Astrocyte (in vitro differentiated cells and primary cell): Measurements from ENCODE around the gene GSKIP. TPM values are rescaled to one million over a fixed set of nuclear protein-coding genes. Genes with fewer than 3 reads are reported as not detected.
A peak's percentile ranks its signal among the peaks of the same experiment; 100 is the strongest.

ENCODE experiments used
- DNase-seq: peaks from one replicate; pipeline ENCODE4 v3.0.0-alpha.2; 2010; ENCODE audit warnings: low read depth
- FAIRE-seq: peaks from 2 replicates; lab custom pipeline; 2011; peaks lifted over from hg19 to GRCh38; lab: Jason Lieb, UNC
- H2AFZ ChIP-seq: 2 replicates; pipeline ENCODE4 v1.6.0; 2012; ENCODE audit warnings: low read depth, low read length, inconsistent platforms
- H3K27ac ChIP-seq: 2 replicates; pipeline ENCODE4 v1.5.1; 2011; ENCODE audit warnings: low read depth, low read length, inconsistent platforms
- H3K27me3 ChIP-seq: 2 replicates; pipeline ENCODE4 v1.6.0; 2011; ENCODE audit warnings: low read length, inconsistent platforms; ENCODE audit not compliant: insufficient read depth
- H3K36me3 ChIP-seq: 2 replicates; pipeline ENCODE4 v1.5.1; 2011; ENCODE audit warnings: low read length, inconsistent platforms; ENCODE audit not compliant: insufficient read depth
- H3K4me1 ChIP-seq: 2 replicates; pipeline ENCODE4 v1.5.1; 2011; ENCODE audit warnings: low read length, inconsistent platforms; ENCODE audit not compliant: insufficient read depth
- H3K4me2 ChIP-seq: 2 replicates; pipeline ENCODE4 v1.6.0; 2012; ENCODE audit warnings: low read length, inconsistent platforms
- H3K4me3 ChIP-seq: 2 replicates; pipeline ENCODE4 v1.5.1; 2011; ENCODE audit warnings: low read depth, mild to moderate bottlenecking, low read length, inconsistent platforms; ENCODE audit not compliant: insufficient read depth
- H3K79me2 ChIP-seq: 2 replicates; pipeline ENCODE4 v1.6.0; 2012; ENCODE audit warnings: mild to moderate bottlenecking, low read length, inconsistent platforms; ENCODE audit not compliant: insufficient read depth
- H3K9ac ChIP-seq: 2 replicates; pipeline ENCODE4 v1.6.0; 2012; ENCODE audit warnings: mild to moderate bottlenecking, low read length, inconsistent platforms
- H3K9me3 ChIP-seq: 2 replicates; pipeline ENCODE4 v1.5.1; 2012; ENCODE audit warnings: low read depth, mild to moderate bottlenecking, low read length, inconsistent platforms; ENCODE audit not compliant: insufficient read depth
- H4K20me1 ChIP-seq: 2 replicates; pipeline ENCODE4 v1.6.0; 2012; ENCODE audit warnings: low read length, inconsistent platforms; ENCODE audit not compliant: insufficient read depth
- H3K27ac Mint-ChIP-seq: one replicate; pipeline ENCODE4 v1.8.0; 2021; ENCODE audit warnings: mild to moderate bottlenecking, mixed read lengths; ENCODE audit not compliant: unreplicated experiment
- H3K27me3 Mint-ChIP-seq: one replicate; pipeline ENCODE4 v1.8.0; 2021; ENCODE audit warnings: low read depth, mixed read lengths; ENCODE audit not compliant: unreplicated experiment
- H3K36me3 Mint-ChIP-seq: one replicate; pipeline ENCODE4 v1.8.0; 2021; ENCODE audit warnings: low read depth, mixed read lengths; ENCODE audit not compliant: unreplicated experiment
- H3K4me1 Mint-ChIP-seq: one replicate; pipeline ENCODE4 v1.8.0; 2021; ENCODE audit warnings: low read depth, mixed read lengths; ENCODE audit not compliant: unreplicated experiment
- H3K4me3 Mint-ChIP-seq: one replicate; pipeline ENCODE4 v1.8.0; 2021; ENCODE audit warnings: mild to moderate bottlenecking, moderate library complexity, mixed read lengths; ENCODE audit not compliant: unreplicated experiment
- H3K9me3 Mint-ChIP-seq: one replicate; pipeline ENCODE4 v1.8.0; 2021; ENCODE audit warnings: mild to moderate bottlenecking, mixed read lengths; ENCODE audit not compliant: unreplicated experiment
- EZH2 ChIP-seq: IDR thresholded peaks from 2 replicates; pipeline ENCODE4 v1.6.1; 2012; ENCODE audit warnings: mild to moderate bottlenecking, low read length, inconsistent platforms; ENCODE audit not compliant: insufficient read depth
- total RNA-seq: library from RNA; stranded (reverse); gene quantifications from 2 replicates; pipeline ENCODE4 v1.2.1, GENCODE V29; 2021
- TF ChIP-seq, protein P1 (sequence below): IDR thresholded peaks from 2 replicates; pipeline ENCODE4 v1.5.1; 2011; ENCODE audit warnings: low read depth, mild to moderate bottlenecking, inconsistent platforms, low read length, moderate library complexity; ENCODE audit not compliant: insufficient read depth

The GSKIP gene
- total RNA-seq, 1 donor from 2014 or later, result 22.7 TPM

DNA sequence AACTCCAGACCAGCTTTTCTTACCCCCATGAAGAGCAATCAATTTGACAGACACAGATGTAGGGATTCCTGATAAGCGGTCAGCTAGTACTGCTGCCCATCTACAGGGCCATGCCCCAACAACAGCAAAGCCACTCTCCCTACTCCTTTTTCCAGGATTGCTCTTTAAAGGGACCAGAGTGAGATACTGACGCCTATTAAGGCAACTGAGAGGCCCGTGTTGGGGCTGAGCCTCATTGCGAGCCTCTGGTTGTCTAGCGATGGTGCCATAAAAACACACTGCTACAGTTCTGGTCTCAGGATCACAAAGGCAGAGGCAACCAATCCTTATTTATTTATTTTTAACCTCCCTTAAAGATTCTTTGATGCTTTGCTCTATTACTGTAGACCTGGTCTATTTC, 59.7 kb downstream of the GSKIP start:
- Mint-ChIP-seq H3K4me3 (no peak overlapping the region), H3K27ac (no peak overlapping the region), H3K36me3 (no peaks in the 10 kb centered on the region), H3K4me1 (no peaks in the 10 kb centered on the region), H3K9me3 (peaks cover 2% of the 10 kb centered on the region), H3K27me3 (peaks cover 1% of the 10 kb centered on the region)
- DNase-seq (no peak), FAIRE-seq (no peak)
- no peaks in the 10 kb centered on the region for H3K36me3 ChIP-seq
- H3K27me3 ChIP-seq, result no peaks in the 10 kb centered on the region
- H3K9ac ChIP-seq, result no peak overlapping the region
- no peak overlapping the region for H3K4me3 ChIP-seq
- no peak overlapping the region for H3K27ac ChIP-seq
- no peaks in the 10 kb centered on the region for H3K9me3 ChIP-seq
- H4K20me1 ChIP-seq, result no peaks in the 10 kb centered on the region
- H3K4me2 ChIP-seq, result no peak overlapping the region
- no peaks in the 10 kb centered on the region for H3K79me2 ChIP-seq
- peaks cover 3% of the 10 kb centered on the region for H3K4me1 ChIP-seq
- TF ChIP-seq, protein P1, sequence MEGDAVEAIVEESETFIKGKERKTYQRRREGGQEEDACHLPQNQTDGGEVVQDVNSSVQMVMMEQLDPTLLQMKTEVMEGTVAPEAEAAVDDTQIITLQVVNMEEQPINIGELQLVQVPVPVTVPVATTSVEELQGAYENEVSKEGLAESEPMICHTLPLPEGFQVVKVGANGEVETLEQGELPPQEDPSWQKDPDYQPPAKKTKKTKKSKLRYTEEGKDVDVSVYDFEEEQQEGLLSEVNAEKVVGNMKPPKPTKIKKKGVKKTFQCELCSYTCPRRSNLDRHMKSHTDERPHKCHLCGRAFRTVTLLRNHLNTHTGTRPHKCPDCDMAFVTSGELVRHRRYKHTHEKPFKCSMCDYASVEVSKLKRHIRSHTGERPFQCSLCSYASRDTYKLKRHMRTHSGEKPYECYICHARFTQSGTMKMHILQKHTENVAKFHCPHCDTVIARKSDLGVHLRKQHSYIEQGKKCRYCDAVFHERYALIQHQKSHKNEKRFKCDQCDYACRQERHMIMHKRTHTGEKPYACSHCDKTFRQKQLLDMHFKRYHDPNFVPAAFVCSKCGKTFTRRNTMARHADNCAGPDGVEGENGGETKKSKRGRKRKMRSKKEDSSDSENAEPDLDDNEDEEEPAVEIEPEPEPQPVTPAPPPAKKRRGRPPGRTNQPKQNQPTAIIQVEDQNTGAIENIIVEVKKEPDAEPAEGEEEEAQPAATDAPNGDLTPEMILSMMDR, result no peak
- TF ChIP-seq EZH2, result no peak
- H2AFZ ChIP-seq, result no peak overlapping the region

DNA sequence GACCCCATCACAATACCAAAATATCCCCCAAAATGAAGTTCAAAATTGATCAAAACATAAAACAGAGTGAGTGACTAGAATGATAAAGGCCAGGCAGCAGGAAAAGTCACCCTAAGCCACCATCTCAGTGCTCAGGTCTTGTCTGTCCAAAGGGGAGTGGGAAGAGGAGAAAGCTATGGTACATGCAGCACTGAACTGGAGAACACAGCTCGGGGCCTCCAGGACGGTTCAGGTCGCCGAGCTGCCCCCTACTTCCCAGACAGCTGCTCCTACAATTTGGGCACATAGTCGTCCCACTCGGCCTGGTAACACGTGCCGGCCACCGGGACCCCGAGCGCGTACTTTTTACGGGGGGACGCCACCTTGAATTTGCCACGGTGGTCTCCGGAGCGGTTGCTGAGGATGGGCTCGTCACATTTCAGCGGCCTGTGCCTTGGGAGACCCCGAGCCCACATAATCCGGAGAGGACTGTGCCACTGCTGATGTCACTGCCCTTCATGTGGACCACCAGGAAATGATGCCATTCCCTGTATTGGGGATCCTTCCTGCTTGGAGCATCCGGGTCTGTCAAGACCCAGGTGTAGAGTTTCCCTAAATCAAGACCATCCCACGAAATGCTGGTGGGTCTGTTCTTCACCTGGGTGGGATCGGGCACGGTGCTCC, 60.3 kb downstream of the GSKIP start:
- DNase-seq, result no peak
- H3K9ac ChIP-seq, result peak overlapping the region; percentile 55
- no peaks in the 10 kb centered on the region for H3K4me1 Mint-ChIP-seq

DNA sequence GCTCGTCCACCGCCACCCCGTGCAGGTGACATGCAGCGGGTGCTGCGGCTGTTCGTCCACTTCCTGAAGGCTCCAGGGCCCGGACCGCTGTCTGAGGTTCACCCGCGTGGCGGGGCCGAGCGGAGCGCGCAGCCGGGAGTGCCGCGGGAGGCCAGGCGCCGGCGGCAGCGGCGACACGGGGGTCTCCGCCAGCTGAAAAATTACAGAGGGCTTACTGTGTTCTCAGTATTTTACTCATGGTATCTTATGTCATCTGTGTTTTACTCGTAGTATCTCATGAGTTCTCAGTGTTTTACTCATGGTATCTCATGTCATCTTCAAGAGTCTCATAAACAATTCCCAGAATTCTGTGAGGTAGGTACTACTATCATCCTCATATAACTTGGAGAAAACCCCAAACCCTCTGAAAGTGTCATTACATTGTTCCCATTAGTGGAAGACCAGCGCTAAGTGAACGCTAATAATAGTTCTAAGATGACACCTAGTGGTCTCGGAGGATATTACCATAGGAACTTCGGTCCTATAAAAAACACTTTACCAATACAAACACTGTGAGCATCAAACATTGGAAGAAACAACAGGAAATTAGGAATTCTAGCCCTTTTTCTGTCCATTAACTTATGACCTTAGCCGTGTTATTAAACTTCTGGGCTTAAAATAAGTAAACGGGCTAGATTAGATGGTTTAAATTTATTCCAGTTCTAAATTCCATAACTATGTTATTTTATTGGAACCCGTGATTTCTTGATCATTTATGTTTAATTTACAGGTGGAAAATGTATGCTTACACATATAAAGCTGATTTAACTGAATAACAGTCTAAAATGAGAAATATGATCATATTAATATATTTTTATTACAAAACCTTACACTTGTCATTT, 61.0 kb downstream of the GSKIP start:
- no peaks in the 10 kb centered on the region for H3K27me3 ChIP-seq
- H3K4me3 ChIP-seq, result peak overlapping the region; percentile 45
- peaks cover 3% of the 10 kb centered on the region for H3K4me1 ChIP-seq
- no peak overlapping the region for H3K27ac Mint-ChIP-seq
- no peaks in the 10 kb centered on the region for H3K36me3 ChIP-seq
- peaks cover 2% of the 10 kb centered on the region for H3K9me3 Mint-ChIP-seq
- H3K9me3 ChIP-seq, result no peaks in the 10 kb centered on the region
- TF ChIP-seq, protein P1, result peak; percentile 79
- TF ChIP-seq EZH2, result no peak
- H3K36me3 Mint-ChIP-seq, result no peaks in the 10 kb centered on the region
- peak; percentile 38 for DNase-seq
- H3K4me3 Mint-ChIP-seq, result no peak overlapping the region
- no peak for FAIRE-seq
- no peaks in the 10 kb centered on the region for H3K79me2 ChIP-seq
- no peak overlapping the region for H3K27ac ChIP-seq
- no peaks in the 10 kb centered on the region for H3K4me1 Mint-ChIP-seq
- peaks cover 1% of the 10 kb centered on the region for H3K27me3 Mint-ChIP-seq
- H2AFZ ChIP-seq, result peak overlapping the region; percentile 73
- H3K4me2 ChIP-seq, result peak overlapping the region; percentile 86
- peak overlapping the region; percentile 55 for H3K9ac ChIP-seq
- no peaks in the 10 kb centered on the region for H4K20me1 ChIP-seq

More for the DNA sequence above, 60.3 kb downstream of the GSKIP start:
- Histone ChIP-seq H3K9me3 (no peaks in the 10 kb centered on the region), H4K20me1 (no peaks in the 10 kb centered on the region), H2AFZ (peak overlapping the region; percentile 73), H3K27ac (no peak overlapping the region), H3K4me3 (peak overlapping the region; percentile 45), H3K36me3 (no peaks in the 10 kb centered on the region), H3K4me2 (peak overlapping the region; percentile 86), H3K79me2 (no peaks in the 10 kb centered on the region), H3K27me3 (no peaks in the 10 kb centered on the region), H3K4me1 (peaks cover 3% of the 10 kb centered on the region)
- FAIRE-seq, result no peak
- peaks cover 2% of the 10 kb centered on the region for H3K9me3 Mint-ChIP-seq
- H3K27me3 Mint-ChIP-seq, result peaks cover 1% of the 10 kb centered on the region
- TF ChIP-seq EZH2, result no peak
- no peak overlapping the region for H3K4me3 Mint-ChIP-seq
- H3K36me3 Mint-ChIP-seq, result no peaks in the 10 kb centered on the region
- H3K27ac Mint-ChIP-seq, result no peak overlapping the region
